Peyer's patch (tissue), 4 donors: ENCODE data around the gene OR8G5.
"Not testable (repeated sequence)": the region's sequence is repeated elsewhere in the genome, so short reads cannot be mapped to it uniquely, and the experiment has no call there.

Source experiments
- CTCF ChIP-seq, 6 experiments: fragments of 450-650 bp in 4 of 6; fragments of 200-600 bp in 2 of 6; sonication (generic) in 1 of 6; IDR thresholded peaks; one replicate each; pipeline ENCODE4 v1.5.1; 2017 to 2019; ENCODE audit warnings: antibody characterized with exemption in 6 of 6, mild to moderate bottlenecking in 3 of 6, moderate library complexity in 1 of 6
- POLR2A ChIP-seq, 2 donors: fragments of 450-650 bp; IDR thresholded peaks; one replicate each; pipeline ENCODE4 v1.5.1; 2017; ENCODE audit warnings: antibody characterized with exemption in 2 of 2, mild to moderate bottlenecking in 2 of 2, moderate library complexity in 2 of 2

- TF ChIP-seq CTCF, POLR2A (IDR thresholded peaks at IDR 0.05): not testable (repeated sequence)
These were observed 6.3 kb upstream of the OR8G5 start for GRCh38 chr11:124249869-124250268.
